GM10266 (cell line): ENCODE results near the gene CDK17.

Source experiments
- DNase-seq: peaks from one replicate; pipeline ENCODE4 v3.0.0; 2012; ENCODE audit errors: extremely low spot score
- CTCF ChIP-seq: IDR thresholded peaks from 2 replicates; pipeline ENCODE4 v1.5.1; 2012; ENCODE audit warnings: mild to moderate bottlenecking, low read depth; ENCODE audit not compliant: control insufficient read depth, insufficient read depth; ENCODE audit errors: missing control alignments

The CDK17 gene

GRCh38 chr12:96258104-96258961 is 141.9 kb downstream of the CDK17 start:
- no peak for TF ChIP-seq CTCF
- no peak for DNase-seq

- no peak for TF ChIP-seq CTCF
- DNase-seq, result no peak
Observed at GRCh38 chr12:96257550-96258103, 142.6 kb downstream of the CDK17 start.

GRCh38 chr12:96256672-96257361 is 143.4 kb downstream of the CDK17 start:
- DNase-seq, result no peak

GRCh38 chr12:96255077-96255476 is 145.2 kb downstream of the CDK17 start:
- TF ChIP-seq CTCF, result no peak
- DNase-seq, result no peak

More at GRCh38 chr12:96256672-96257361, 143.4 kb downstream of the CDK17 start:
- no peak for TF ChIP-seq CTCF

- no peak for DNase-seq
- TF ChIP-seq CTCF, result no peak
Observed at GRCh38 chr12:96250119-96250685, 150.0 kb downstream of the CDK17 start.

GRCh38 chr12:96249196-96250118 is 150.8 kb downstream of the CDK17 start:
- no peak for TF ChIP-seq CTCF
- DNase-seq, result no peak
